NCI-H187 treated with DMSO at 0.1 percent for 48 hours (cell line): ENCODE results near the gene FOXA3.

Experiments
- DNase-seq: peaks from one replicate; lab custom pipeline; 2025; lab: John Stamatoyannopoulos, UW

The FOXA3 gene

DNA sequence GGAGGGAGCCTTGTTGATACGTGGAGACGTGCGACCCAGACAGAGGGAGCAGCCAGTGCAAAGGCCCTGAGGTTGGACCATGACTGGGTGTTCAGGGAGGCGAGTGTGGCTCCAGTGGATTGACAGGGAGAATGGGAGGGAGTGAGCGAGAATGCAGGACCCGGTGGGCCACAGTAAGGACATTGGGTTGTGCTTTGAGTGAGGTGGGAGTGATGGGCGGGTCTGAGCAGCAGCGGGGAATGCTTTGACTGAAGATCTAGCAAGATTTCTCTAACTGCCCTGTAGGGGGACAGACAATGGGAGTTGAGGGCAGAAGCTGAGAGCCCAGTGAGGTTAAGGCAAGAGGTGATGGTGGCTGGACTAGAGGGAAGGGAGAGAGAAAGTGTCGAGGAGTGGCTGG, 58.2 kb downstream of the FOXA3 start:
- DNase-seq, result no peak
